ENCODE data around the gene SERINC5.

SERINC5 gene

GRCh38 chr5:80090884-80091166, 165.0 kb downstream of the SERINC5 start:
- DNase-seq = no peak

GRCh38 chr5:80083101-80083890, 172.6 kb downstream of the SERINC5 start:
- peak; percentile 90 for DNase-seq

GRCh38 chr5:80082731-80083100, 173.1 kb downstream of the SERINC5 start:
- DNase-seq = peak; percentile 84

- no peak for DNase-seq
These were observed 173.6 kb downstream of the SERINC5 start for GRCh38 chr5:80082281-80082680.

DNA sequence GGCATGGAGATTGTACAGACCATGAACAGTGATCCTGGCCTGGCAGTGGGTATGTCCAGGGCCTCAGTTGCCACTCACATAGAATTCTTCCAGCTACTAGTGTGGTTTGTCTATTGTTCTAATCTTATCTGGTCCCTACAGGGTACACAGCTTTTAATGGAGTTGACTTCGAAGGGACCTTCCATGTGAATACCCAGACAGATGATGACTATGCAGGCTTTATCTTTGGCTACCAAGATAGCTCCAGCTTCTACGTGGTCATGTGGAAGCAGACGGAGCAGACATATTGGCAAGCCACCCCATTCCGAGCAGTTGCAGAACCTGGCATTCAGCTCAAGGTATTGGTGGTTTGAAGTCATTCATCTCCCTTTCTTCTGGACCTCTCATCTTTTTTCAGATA, 176.9 kb downstream of the SERINC5 start:
- DNase-seq = peak; percentile 82

GRCh38 chr5:80077051-80077714, 178.7 kb downstream of the SERINC5 start:
- DNase-seq = peak; percentile 22

- DNase-seq = peak; percentile 22
These were observed 179.5 kb downstream of the SERINC5 start for GRCh38 chr5:80076131-80077050.

DNA sequence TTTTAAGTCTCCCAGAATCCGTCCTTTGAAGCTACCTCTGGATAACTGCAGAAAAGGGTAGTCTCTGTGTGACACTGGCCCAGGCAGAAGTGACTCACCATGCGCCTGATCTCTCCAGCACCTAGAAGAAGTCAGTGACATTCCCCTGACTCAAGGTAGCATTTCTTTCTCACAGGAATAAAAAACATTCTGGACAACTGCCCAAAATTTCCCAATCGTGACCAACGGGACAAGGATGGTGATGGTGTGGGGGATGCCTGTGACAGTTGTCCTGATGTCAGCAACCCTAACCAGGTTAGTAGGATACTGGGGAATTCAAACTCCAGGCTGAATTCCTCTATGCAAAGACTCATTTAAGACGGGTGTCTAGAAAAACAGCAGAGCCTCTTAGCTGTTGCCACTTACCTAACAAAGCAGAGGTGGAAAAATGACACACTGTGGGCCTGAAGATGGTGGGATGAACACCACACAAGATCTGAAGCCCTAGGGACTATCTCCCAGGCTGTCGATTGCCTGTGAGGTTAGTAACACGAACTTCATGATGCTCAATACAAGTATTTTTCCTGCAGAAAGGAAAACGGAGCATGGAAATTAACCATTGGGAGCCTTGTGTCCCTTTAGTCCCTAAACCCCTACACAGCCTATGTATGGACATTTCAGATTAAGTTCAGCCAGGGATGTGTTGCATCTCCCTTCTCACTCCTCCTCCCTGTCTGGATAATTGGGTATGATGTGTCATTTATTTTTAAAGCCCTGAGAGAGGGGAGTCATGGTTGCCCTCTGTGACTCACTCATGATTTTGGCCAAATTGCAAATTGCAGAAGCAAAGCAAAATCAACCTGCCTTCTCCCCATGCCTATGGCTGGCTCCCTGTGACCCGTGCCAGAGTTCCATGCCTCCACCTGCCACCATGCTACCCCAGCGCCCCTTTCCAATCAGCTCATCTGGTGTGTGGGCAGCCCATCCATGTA, 183.5 kb downstream of the SERINC5 start:
- DNase-seq = no peak

GRCh38 chr5:80071510-80072021, 184.3 kb downstream of the SERINC5 start:
- no peak for DNase-seq

- no peak for DNase-seq
These were observed 185.4 kb downstream of the SERINC5 start for GRCh38 chr5:80070338-80071056.

DNA sequence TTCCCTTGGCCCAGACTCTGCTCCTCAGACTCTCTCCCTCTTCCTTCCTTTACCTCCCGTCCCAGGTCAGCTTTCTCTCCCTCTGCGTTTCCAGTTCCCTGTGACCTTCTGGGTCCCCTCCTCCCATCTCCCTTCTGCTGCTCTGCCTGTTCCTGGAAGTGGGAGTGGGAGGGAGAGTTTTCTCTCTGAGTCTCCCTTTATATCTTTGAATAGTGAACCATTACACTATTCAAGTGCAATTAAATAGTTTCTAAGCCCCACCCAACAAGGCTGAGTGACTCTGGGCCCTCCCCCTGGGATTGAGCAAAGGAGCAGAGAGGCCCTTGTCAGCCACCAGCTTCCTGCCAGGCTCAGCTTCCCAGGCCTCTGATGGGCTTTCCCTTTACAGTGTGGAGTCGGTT, 185.9 kb downstream of the SERINC5 start:
- DNase-seq = peak; percentile 24

DNA sequence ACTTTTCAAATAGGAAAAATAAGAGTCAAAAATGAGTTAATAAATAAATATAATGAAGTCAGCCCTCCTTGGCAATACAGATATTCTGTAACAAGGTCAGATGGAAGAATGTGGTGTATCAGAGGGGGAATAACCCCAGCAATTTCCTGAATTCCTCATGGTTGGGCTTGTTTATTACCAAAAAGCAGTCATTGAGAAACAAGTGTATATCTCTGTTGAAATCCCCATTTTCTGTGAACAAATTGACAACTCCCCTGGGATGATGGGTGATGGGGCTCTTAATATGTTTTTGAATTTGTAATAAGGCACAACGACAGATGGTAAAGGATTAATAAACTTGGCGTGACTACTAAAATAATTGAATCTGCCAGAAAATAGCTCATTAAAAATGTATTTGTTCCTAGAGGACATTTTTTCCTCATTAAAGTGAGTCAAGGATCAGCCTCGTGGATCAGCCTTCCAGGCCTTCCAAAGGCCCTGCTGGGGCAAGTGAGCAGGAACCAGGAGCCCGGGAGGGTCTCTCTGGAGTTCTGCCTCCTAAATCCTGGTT, 186.5 kb downstream of the SERINC5 start:
- no peak for DNase-seq

DNA sequence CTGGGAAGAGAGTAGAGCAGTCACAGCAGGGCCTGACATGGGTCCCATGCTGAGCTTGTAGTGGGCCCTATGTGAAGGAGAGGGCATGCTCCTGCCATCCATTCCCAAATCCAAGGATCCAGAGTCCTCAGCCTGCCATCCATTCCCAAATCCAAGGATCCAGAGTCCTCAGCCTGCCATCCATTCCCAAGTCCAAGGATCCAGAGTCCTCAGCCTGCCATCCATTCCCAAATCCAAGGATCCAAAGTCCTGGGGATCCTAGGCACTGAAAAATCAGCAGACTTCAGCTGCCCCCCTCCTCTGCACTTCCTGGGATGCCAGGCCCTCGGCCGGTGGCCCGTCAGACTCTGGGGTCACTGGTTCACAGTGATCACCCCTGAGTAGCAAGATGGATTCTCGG, 187.1 kb downstream of the SERINC5 start:
- DNase-seq = no peak

GRCh38 chr5:80068246-80068636, 187.6 kb downstream of the SERINC5 start:
- no peak for DNase-seq

GRCh38 chr5:80067531-80068245, 188.2 kb downstream of the SERINC5 start:
- peak; percentile 55 for DNase-seq

DNA sequence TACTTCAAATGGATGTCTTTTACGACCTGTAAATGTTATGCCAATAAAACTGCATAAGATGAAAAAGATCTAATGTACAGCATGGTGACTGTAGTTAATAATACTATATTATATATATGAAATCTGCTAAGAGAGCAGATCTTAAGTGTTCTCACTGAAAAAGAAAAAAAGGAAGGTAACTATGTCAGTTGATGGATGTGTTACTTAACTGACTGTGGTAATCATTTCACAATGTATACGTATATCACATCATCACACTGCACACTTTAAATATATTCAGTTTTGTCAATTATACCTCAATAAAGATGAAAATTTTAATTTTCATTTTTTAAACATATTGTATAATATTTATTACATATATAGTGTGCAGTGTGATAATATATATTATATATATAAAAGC, 188.8 kb downstream of the SERINC5 start:
- DNase-seq = peak; percentile 63

DNA sequence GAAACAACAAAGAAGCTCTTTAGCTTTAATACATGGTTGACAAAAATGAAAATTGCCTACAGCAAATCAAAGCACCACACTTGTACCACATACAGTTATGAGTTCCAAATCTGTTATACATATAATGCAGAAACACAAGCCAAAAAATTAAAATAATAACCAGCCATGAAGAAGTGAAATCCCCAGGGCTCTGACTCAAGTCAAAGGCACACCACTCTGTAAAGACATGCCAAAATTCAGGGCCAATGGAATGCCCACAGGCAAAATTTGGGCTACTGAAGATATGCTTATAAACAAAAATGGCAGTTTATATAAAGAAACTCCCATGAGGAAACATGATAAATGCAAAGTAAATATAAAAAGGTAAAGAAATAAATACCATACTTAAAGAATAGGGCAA, 191.7 kb downstream of the SERINC5 start:
- DNase-seq = no peak

Measured in hematopoietic multipotent progenitor cell treated with erythropoietin and hydrocortisone succinate and interleukin-3 and kit ligand, for 4 days (in vitro differentiated cells).